HCT116 (cell line): ENCODE data around the gene HIPK3. TPM values are rescaled to one million over a fixed set of nuclear protein-coding genes. Genes with fewer than 3 reads are reported as not detected.

Experiments used
- ATAC-seq: fragments of 200-7000 bp; cut with Tn5 transposase; 2 replicates; pipeline ENCODE4 v1.9.1; 2020; ENCODE audit warnings: mild to moderate bottlenecking, moderate library complexity
- BruUV-seq: library from RNA; stranded (reverse); fragments of 400-500 nt; replicated peaks from 2 replicates; lab custom pipeline; 2021; lab: Mats Ljungman, UMichigan
- CTCF ChIA-PET: fragments of 300-600 bp; sonication (Branson Sonifier 250); formaldehyde crosslinking; loops from one replicate; lab custom pipeline; 2021; ENCODE audit warnings: antibody characterized with exemption; lab: Charles Lee
- POLR2A ChIA-PET: fragments of 300-600, 350-600 bp; sonication (Branson Sonifier 250); formaldehyde crosslinking; loops from one replicate; lab custom pipeline; 2021; ENCODE audit warnings: antibody characterized with exemption; lab: Charles Lee
- RAD21 ChIA-PET, 2 experiments: fragments of 300-600 bp; sonication (Branson Sonifier 250); formaldehyde crosslinking; loops; one replicate each; lab custom pipeline; 2023; ENCODE audit warnings: low total read pairs in 2 of 2; ENCODE audit not compliant: uncharacterized antibody in 2 of 2, unreplicated experiment in 2 of 2, low non-redundant PET in 1 of 2; lab: Charles Lee
- DNase-seq: peaks from one replicate; pipeline ENCODE4 v3.0.0-alpha.2; 2010; ENCODE audit warnings: low read depth, low spot score
- H2AFZ ChIP-seq: fragments of 200-600 bp; shearing (Covaris generic), sonication (generic); 2 replicates; pipeline ENCODE4 v1.6.1; 2017; ENCODE audit warnings: low read depth, mixed run types, mixed read lengths, antibody characterized with exemption, low read length; ENCODE audit not compliant: poor library complexity, severe bottlenecking
- H3K27ac ChIP-seq: 2 replicates; pipeline ENCODE4 v1.5.1; 2012; ENCODE audit warnings: low read depth, low read length
- H3K27me3 ChIP-seq: fragments of 200-600 bp; sonication (generic); 2 replicates; pipeline ENCODE4 v1.6.1; 2016; ENCODE audit warnings: mixed run types, low read length, mixed read lengths; ENCODE audit not compliant: insufficient read depth
- H3K36me3 ChIP-seq, 2 experiments: fragments of 200-500 bp in 1 of 2; fragments of 200-600 bp in 1 of 2; sonication (Bioruptor generic) in 1 of 2; sonication (generic) in 1 of 2; 2 replicates each; pipeline versions ENCODE4 v1.5.1 to v1.6.1; 2014 to 2016; ENCODE audit warnings: low read length in 2 of 2, inconsistent platforms in 1 of 2, mixed read lengths in 1 of 2, mixed run types in 1 of 2; ENCODE audit not compliant: insufficient read depth in 2 of 2, control insufficient read depth in 1 of 2
- H3K4me1 ChIP-seq, 2 experiments: fragments of 200-600 bp in 1 of 2; sonication (generic) in 1 of 2; 2 replicates each; pipeline versions ENCODE4 v1.5.1 to v1.6.1; 2012 to 2017; ENCODE audit warnings: low read length in 2 of 2, inconsistent platforms in 1 of 2, mild to moderate bottlenecking in 1 of 2, mixed read lengths in 1 of 2, mixed run types in 1 of 2, moderate library complexity in 1 of 2; ENCODE audit not compliant: insufficient read depth in 2 of 2, control insufficient read depth in 1 of 2
- H3K4me2 ChIP-seq: fragments of 200-600 bp; sonication (generic); 2 replicates; pipeline ENCODE4 v1.6.1; 2017; ENCODE audit warnings: mixed run types, low read length, mixed read lengths
- H3K4me3 ChIP-seq, 2 experiments: fragments of 200-600 bp in 1 of 2; sonication (generic) in 1 of 2; replicated peaks in 1 of 2; 2 replicates each; pipeline ENCODE4 v1.5.1; 2011 to 2016; ENCODE audit warnings: low read length in 2 of 2, control low read depth in 1 of 2, low read depth in 1 of 2, mild to moderate bottlenecking in 1 of 2, mixed read lengths in 1 of 2, mixed run types in 1 of 2
- H3K79me2 ChIP-seq: fragments of 200-600 bp; sonication (generic); 2 replicates; pipeline ENCODE4 v1.6.1; 2017; ENCODE audit warnings: mild to moderate bottlenecking, mixed run types, low read length, moderate library complexity, mixed read lengths; ENCODE audit not compliant: insufficient read depth
- H3K9ac ChIP-seq: fragments of 200-600 bp; sonication (generic); 2 replicates; pipeline ENCODE4 v1.6.1; 2016; ENCODE audit warnings: low read length, mixed read lengths
- H3K9me2 ChIP-seq: fragments of 200-600 bp; sonication (generic), shearing (Covaris generic); 2 replicates; pipeline ENCODE4 v1.6.1; 2017; ENCODE audit warnings: mixed run types, mild to moderate bottlenecking, moderate library complexity; ENCODE audit not compliant: insufficient read depth
- H3K9me3 ChIP-seq, 2 experiments: fragments of 200-500 bp in 1 of 2; fragments of 200-600 bp in 1 of 2; sonication (Bioruptor generic) in 1 of 2; sonication (generic) in 1 of 2; 2 replicates each; pipeline ENCODE4 v1.6.1; 2014 to 2017; ENCODE audit warnings: low read length in 2 of 2, mixed read lengths in 2 of 2, inconsistent platforms in 1 of 2, low read depth in 1 of 2, mild to moderate bottlenecking in 1 of 2, mixed run types in 1 of 2, moderate library complexity in 1 of 2; ENCODE audit not compliant: control insufficient read depth in 1 of 2, insufficient read depth in 1 of 2
- H4K20me1 ChIP-seq: fragments of 200-600 bp; sonication (generic), shearing (Covaris generic); 2 replicates; pipeline ENCODE4 v1.6.1; 2017; ENCODE audit warnings: mixed run types, mild to moderate bottlenecking, moderate library complexity; ENCODE audit not compliant: insufficient read depth
- EGR1 ChIP-seq: IDR thresholded peaks from 2 replicates; pipeline ENCODE4 v1.6.1; 2012; ENCODE audit warnings: low read depth
- EZH2 ChIP-seq: fragments of 200-600 bp; sonication (generic); IDR thresholded peaks from 2 replicates; pipeline ENCODE4 v1.6.1; 2017; ENCODE audit warnings: antibody characterized with exemption, mixed run types
- EZH2phosphoT487 ChIP-seq: fragments of 200-600 bp; IDR thresholded peaks from 2 replicates; pipeline ENCODE4 v1.6.1; 2018; ENCODE audit warnings: antibody characterized with exemption, borderline replicate concordance
- POLR2AphosphoS5 ChIP-seq: IDR thresholded peaks from 2 replicates; pipeline ENCODE4 v1.6.1; 2011; ENCODE audit warnings: mild to moderate bottlenecking, low read depth, low read length, moderate library complexity
- RAD21 ChIP-seq: IDR thresholded peaks from 2 replicates; pipeline ENCODE4 v1.6.1; 2012; ENCODE audit warnings: low read depth, mild to moderate bottlenecking
- SIN3A ChIP-seq: IDR thresholded peaks from 2 replicates; pipeline ENCODE4 v1.6.1; 2012; ENCODE audit warnings: low read depth
- intact Hi-C: fragments of 100-400 bp; cut with micrococcal nuclease; formaldehyde crosslinking; loops from 2 replicates; pipeline ENCODE4 v1.10.0; 2022
- total RNA-seq: library from RNA; stranded (reverse); gene quantifications from one replicate; pipeline ENCODE4 v1.2.1, GENCODE V29; 2021; ENCODE audit not compliant: unreplicated experiment
- TF ChIP-seq, protein P1 (sequence below): IDR thresholded peaks from 2 replicates; pipeline ENCODE4 v1.6.1; 2012
- TF ChIP-seq, protein P2 (sequence below): IDR thresholded peaks from 2 replicates; pipeline ENCODE4 v1.6.1; 2011; ENCODE audit warnings: mild to moderate bottlenecking, low read length, moderate library complexity; ENCODE audit not compliant: insufficient replicate concordance; ENCODE audit errors: extremely low read depth
- TF ChIP-seq, protein P3 (sequence below): IDR thresholded peaks from 2 replicates; pipeline ENCODE4 v1.6.1; 2012

Gene HIPK3
- total RNA-seq, 1 experiment from 2014 or later, result 35.2 TPM

- POLR2A ChIA-PET, result no interaction called here
- no peak overlapping the region for H3K4me3 ChIP-seq
- H3K4me1 ChIP-seq, result 0 out of 4 replicates have a peak, but pooled peaks cover 0 to 2% of the 10 kb centered on the region in 2 experiments
- RAD21 ChIA-PET, result no interaction called here
- DNase-seq, result no peak
- H2AFZ ChIP-seq, result no peak overlapping the region
- BruUV-seq, result no TSS peak
- no peaks in the 10 kb centered on the region for H3K27me3 ChIP-seq
- no peak overlapping the region for H3K27ac ChIP-seq
- no peak overlapping the region for H3K9ac ChIP-seq
- TF ChIP-seq, protein P1, sequence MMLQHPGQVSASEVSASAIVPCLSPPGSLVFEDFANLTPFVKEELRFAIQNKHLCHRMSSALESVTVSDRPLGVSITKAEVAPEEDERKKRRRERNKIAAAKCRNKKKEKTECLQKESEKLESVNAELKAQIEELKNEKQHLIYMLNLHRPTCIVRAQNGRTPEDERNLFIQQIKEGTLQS, result no peak
- TF ChIP-seq RAD21 (no peak), EGR1 (no peak), POLR2AphosphoS5 (no peak), SIN3A (no peak), EZH2phosphoT487 (no peak), EZH2 (no peak)
- TF ChIP-seq, protein P2, sequence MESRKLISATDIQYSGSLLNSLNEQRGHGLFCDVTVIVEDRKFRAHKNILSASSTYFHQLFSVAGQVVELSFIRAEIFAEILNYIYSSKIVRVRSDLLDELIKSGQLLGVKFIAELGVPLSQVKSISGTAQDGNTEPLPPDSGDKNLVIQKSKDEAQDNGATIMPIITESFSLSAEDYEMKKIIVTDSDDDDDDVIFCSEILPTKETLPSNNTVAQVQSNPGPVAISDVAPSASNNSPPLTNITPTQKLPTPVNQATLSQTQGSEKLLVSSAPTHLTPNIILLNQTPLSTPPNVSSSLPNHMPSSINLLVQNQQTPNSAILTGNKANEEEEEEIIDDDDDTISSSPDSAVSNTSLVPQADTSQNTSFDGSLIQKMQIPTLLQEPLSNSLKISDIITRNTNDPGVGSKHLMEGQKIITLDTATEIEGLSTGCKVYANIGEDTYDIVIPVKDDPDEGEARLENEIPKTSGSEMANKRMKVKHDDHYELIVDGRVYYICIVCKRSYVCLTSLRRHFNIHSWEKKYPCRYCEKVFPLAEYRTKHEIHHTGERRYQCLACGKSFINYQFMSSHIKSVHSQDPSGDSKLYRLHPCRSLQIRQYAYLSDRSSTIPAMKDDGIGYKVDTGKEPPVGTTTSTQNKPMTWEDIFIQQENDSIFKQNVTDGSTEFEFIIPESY, result no peak
- TF ChIP-seq, protein P3, sequence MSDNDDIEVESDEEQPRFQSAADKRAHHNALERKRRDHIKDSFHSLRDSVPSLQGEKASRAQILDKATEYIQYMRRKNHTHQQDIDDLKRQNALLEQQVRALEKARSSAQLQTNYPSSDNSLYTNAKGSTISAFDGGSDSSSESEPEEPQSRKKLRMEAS, result no peak
- H3K9me2 ChIP-seq, result no peaks in the 10 kb centered on the region
- CTCF ChIA-PET, result no interaction called here
- no peaks in the 10 kb centered on the region for H4K20me1 ChIP-seq
- no peaks in the 10 kb centered on the region for H3K9me3 ChIP-seq
- H3K36me3 ChIP-seq, result no peaks in the 10 kb centered on the region
- peaks cover 11% of the 10 kb centered on the region; the same call in 1 of the 2 replicates for H3K79me2 ChIP-seq
- no peak overlapping the region for H3K4me2 ChIP-seq
- intact Hi-C loops, result no loop called here
- ATAC-seq, result no peak
These were observed 76.6 kb downstream of the HIPK3 start for GRCh38 chr11:33333816-33334215.
